Astrocyte (in vitro differentiated cells and primary cell): ENCODE results near the gene SPINK5. TPM values are rescaled to one million over a fixed set of nuclear protein-coding genes. Genes with fewer than 3 reads are reported as not detected.

ENCODE experiments used
- DNase-seq: peaks from one replicate; pipeline ENCODE4 v3.0.0-alpha.2; 2010; ENCODE audit warnings: low read depth
- FAIRE-seq: peaks from 2 replicates; lab custom pipeline; 2011; peaks lifted over from hg19 to GRCh38; lab: Jason Lieb, UNC
- H2AFZ ChIP-seq: 2 replicates; pipeline ENCODE4 v1.6.0; 2012; ENCODE audit warnings: low read depth, low read length, inconsistent platforms
- H3K27ac ChIP-seq: 2 replicates; pipeline ENCODE4 v1.5.1; 2011; ENCODE audit warnings: low read depth, low read length, inconsistent platforms
- H3K27me3 ChIP-seq: 2 replicates; pipeline ENCODE4 v1.6.0; 2011; ENCODE audit warnings: low read length, inconsistent platforms; ENCODE audit not compliant: insufficient read depth
- H3K36me3 ChIP-seq: 2 replicates; pipeline ENCODE4 v1.5.1; 2011; ENCODE audit warnings: low read length, inconsistent platforms; ENCODE audit not compliant: insufficient read depth
- H3K4me1 ChIP-seq: 2 replicates; pipeline ENCODE4 v1.5.1; 2011; ENCODE audit warnings: low read length, inconsistent platforms; ENCODE audit not compliant: insufficient read depth
- H3K4me2 ChIP-seq: 2 replicates; pipeline ENCODE4 v1.6.0; 2012; ENCODE audit warnings: low read length, inconsistent platforms
- H3K4me3 ChIP-seq: 2 replicates; pipeline ENCODE4 v1.5.1; 2011; ENCODE audit warnings: low read depth, mild to moderate bottlenecking, low read length, inconsistent platforms; ENCODE audit not compliant: insufficient read depth
- H3K79me2 ChIP-seq: 2 replicates; pipeline ENCODE4 v1.6.0; 2012; ENCODE audit warnings: mild to moderate bottlenecking, low read length, inconsistent platforms; ENCODE audit not compliant: insufficient read depth
- H3K9ac ChIP-seq: 2 replicates; pipeline ENCODE4 v1.6.0; 2012; ENCODE audit warnings: mild to moderate bottlenecking, low read length, inconsistent platforms
- H3K9me3 ChIP-seq: 2 replicates; pipeline ENCODE4 v1.5.1; 2012; ENCODE audit warnings: low read depth, mild to moderate bottlenecking, low read length, inconsistent platforms; ENCODE audit not compliant: insufficient read depth
- H4K20me1 ChIP-seq: 2 replicates; pipeline ENCODE4 v1.6.0; 2012; ENCODE audit warnings: low read length, inconsistent platforms; ENCODE audit not compliant: insufficient read depth
- H3K27ac Mint-ChIP-seq: one replicate; pipeline ENCODE4 v1.8.0; 2021; ENCODE audit warnings: mild to moderate bottlenecking, mixed read lengths; ENCODE audit not compliant: unreplicated experiment
- H3K27me3 Mint-ChIP-seq: one replicate; pipeline ENCODE4 v1.8.0; 2021; ENCODE audit warnings: low read depth, mixed read lengths; ENCODE audit not compliant: unreplicated experiment
- H3K36me3 Mint-ChIP-seq: one replicate; pipeline ENCODE4 v1.8.0; 2021; ENCODE audit warnings: low read depth, mixed read lengths; ENCODE audit not compliant: unreplicated experiment
- H3K4me1 Mint-ChIP-seq: one replicate; pipeline ENCODE4 v1.8.0; 2021; ENCODE audit warnings: low read depth, mixed read lengths; ENCODE audit not compliant: unreplicated experiment
- H3K4me3 Mint-ChIP-seq: one replicate; pipeline ENCODE4 v1.8.0; 2021; ENCODE audit warnings: mild to moderate bottlenecking, moderate library complexity, mixed read lengths; ENCODE audit not compliant: unreplicated experiment
- H3K9me3 Mint-ChIP-seq: one replicate; pipeline ENCODE4 v1.8.0; 2021; ENCODE audit warnings: mild to moderate bottlenecking, mixed read lengths; ENCODE audit not compliant: unreplicated experiment
- EZH2 ChIP-seq: IDR thresholded peaks from 2 replicates; pipeline ENCODE4 v1.6.1; 2012; ENCODE audit warnings: mild to moderate bottlenecking, low read length, inconsistent platforms; ENCODE audit not compliant: insufficient read depth
- total RNA-seq: library from RNA; stranded (reverse); gene quantifications from 2 replicates; pipeline ENCODE4 v1.2.1, GENCODE V29; 2021
- TF ChIP-seq, protein P1 (sequence below): IDR thresholded peaks from 2 replicates; pipeline ENCODE4 v1.5.1; 2011; ENCODE audit warnings: low read depth, mild to moderate bottlenecking, inconsistent platforms, low read length, moderate library complexity; ENCODE audit not compliant: insufficient read depth

Gene SPINK5
- total RNA-seq, 1 donor from 2014 or later: 1.3 TPM

DNA sequence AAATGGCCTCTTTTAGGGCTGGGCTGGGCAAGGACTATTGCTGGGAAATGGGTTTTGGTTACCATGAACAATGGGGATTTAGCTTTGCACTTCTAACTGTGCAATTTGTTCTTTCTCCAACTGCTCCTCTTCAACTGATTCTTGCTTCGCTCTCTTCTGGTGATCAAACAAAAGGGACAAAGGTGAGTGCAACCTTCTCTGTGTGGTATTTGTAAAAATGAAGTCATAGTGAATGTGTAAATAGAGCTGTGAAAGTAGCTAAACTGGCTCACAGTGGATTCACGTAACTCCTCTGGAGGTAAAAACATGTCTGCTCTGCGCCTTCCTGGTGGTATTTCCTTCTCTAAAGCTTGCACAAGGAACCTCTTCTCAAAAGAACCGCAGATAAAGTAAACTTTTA, 83.6 kb downstream of the SPINK5 start:
- DNase-seq (no peak), FAIRE-seq (no peak)
- no peak overlapping the region for H2AFZ ChIP-seq
- Mint-ChIP-seq H3K4me1 (peaks cover 6% of the 10 kb centered on the region), H3K4me3 (no peak overlapping the region), H3K9me3 (no peaks in the 10 kb centered on the region), H3K36me3 (no peaks in the 10 kb centered on the region), H3K27ac (no peak overlapping the region), H3K27me3 (no peaks in the 10 kb centered on the region)
- H3K27me3 ChIP-seq: no peaks in the 10 kb centered on the region
- H3K9ac ChIP-seq: no peak overlapping the region
- no peaks in the 10 kb centered on the region for H3K79me2 ChIP-seq
- no peaks in the 10 kb centered on the region for H3K4me1 ChIP-seq
- H4K20me1 ChIP-seq: no peaks in the 10 kb centered on the region
- TF ChIP-seq, protein P1, sequence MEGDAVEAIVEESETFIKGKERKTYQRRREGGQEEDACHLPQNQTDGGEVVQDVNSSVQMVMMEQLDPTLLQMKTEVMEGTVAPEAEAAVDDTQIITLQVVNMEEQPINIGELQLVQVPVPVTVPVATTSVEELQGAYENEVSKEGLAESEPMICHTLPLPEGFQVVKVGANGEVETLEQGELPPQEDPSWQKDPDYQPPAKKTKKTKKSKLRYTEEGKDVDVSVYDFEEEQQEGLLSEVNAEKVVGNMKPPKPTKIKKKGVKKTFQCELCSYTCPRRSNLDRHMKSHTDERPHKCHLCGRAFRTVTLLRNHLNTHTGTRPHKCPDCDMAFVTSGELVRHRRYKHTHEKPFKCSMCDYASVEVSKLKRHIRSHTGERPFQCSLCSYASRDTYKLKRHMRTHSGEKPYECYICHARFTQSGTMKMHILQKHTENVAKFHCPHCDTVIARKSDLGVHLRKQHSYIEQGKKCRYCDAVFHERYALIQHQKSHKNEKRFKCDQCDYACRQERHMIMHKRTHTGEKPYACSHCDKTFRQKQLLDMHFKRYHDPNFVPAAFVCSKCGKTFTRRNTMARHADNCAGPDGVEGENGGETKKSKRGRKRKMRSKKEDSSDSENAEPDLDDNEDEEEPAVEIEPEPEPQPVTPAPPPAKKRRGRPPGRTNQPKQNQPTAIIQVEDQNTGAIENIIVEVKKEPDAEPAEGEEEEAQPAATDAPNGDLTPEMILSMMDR: no peak
- TF ChIP-seq EZH2: no peak
- no peaks in the 10 kb centered on the region for H3K36me3 ChIP-seq
- H3K4me3 ChIP-seq: no peak overlapping the region
- H3K4me2 ChIP-seq: no peak overlapping the region
- no peak overlapping the region for H3K27ac ChIP-seq
- no peaks in the 10 kb centered on the region for H3K9me3 ChIP-seq

DNA sequence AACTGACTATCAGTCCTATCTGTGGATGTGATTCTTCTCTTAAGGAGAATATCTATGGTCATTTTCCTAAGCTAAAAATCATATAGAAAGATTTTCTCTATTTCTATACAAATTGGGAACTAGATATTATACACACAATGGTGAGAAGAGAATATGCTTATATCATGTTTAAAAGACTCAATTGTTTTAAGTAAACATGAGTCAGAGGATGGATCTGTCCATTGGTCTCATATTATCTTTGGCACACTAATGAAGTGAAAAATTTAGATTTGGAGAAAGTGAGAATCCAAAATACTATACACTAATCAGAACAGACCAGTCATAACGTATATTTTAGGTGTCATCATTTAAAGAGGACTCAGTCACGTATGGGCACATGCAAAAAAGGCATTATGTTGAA, 88.1 kb downstream of the SPINK5 start:
- Histone ChIP-seq H3K36me3 (no peaks in the 10 kb centered on the region), H3K4me1 (no peaks in the 10 kb centered on the region), H3K27me3 (no peaks in the 10 kb centered on the region), H4K20me1 (no peaks in the 10 kb centered on the region), H3K4me3 (no peak overlapping the region), H3K9ac (no peak overlapping the region), H3K9me3 (no peaks in the 10 kb centered on the region), H2AFZ (no peak overlapping the region), H3K27ac (no peak overlapping the region), H3K79me2 (no peaks in the 10 kb centered on the region), H3K4me2 (no peak overlapping the region)
- Mint-ChIP-seq H3K4me3 (no peak overlapping the region), H3K27me3 (no peaks in the 10 kb centered on the region), H3K27ac (no peak overlapping the region), H3K4me1 (no peaks in the 10 kb centered on the region), H3K36me3 (no peaks in the 10 kb centered on the region), H3K9me3 (no peaks in the 10 kb centered on the region)
- DNase-seq: no peak
- no peak for FAIRE-seq
- TF ChIP-seq, protein P1: no peak
- TF ChIP-seq EZH2: no peak

DNA sequence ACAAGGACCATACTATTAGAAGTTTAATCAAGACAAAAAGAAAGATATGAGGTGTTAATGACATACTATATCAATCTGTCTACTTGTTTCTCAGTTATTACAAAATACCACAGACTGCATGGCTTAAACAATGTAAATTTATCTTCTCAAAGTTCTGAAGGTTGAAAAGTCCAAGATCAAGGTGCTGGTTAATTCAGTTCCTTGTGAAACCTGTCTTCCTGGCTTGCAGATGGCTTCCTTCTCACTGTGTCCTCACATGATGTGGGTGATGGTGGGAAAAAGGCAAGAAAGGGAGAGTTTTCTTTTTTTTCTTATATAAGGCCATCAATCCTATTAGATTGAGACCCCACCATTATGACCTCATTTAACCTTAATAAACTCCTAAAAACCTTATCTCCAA, 89.0 kb downstream of the SPINK5 start:
- Histone ChIP-seq H3K9ac (no peak overlapping the region), H3K9me3 (no peaks in the 10 kb centered on the region), H3K4me2 (no peak overlapping the region), H3K27ac (no peak overlapping the region), H3K4me1 (no peaks in the 10 kb centered on the region), H2AFZ (no peak overlapping the region), H3K79me2 (no peaks in the 10 kb centered on the region), H3K27me3 (no peaks in the 10 kb centered on the region), H3K36me3 (no peaks in the 10 kb centered on the region), H4K20me1 (no peaks in the 10 kb centered on the region), H3K4me3 (no peak overlapping the region)
- Mint-ChIP-seq H3K27ac (no peak overlapping the region), H3K36me3 (no peaks in the 10 kb centered on the region), H3K27me3 (no peaks in the 10 kb centered on the region), H3K9me3 (no peaks in the 10 kb centered on the region), H3K4me3 (no peak overlapping the region), H3K4me1 (no peaks in the 10 kb centered on the region)
- TF ChIP-seq EZH2: no peak
- TF ChIP-seq, protein P1: no peak
- DNase-seq (no peak), FAIRE-seq (no peak)
